Keratinocyte (primary cell): ENCODE results near the gene ERMP1. TPM values are rescaled to one million over a fixed set of nuclear protein-coding genes. Genes with fewer than 3 reads are reported as not detected.

ENCODE experiments used
- DNase-seq: peaks from one replicate; pipeline ENCODE4 v3.0.0-alpha.2; 2011; ENCODE audit warnings: low read depth, missing footprints, low spot score
- FAIRE-seq: peaks from 2 replicates; lab custom pipeline; 2011; peaks lifted over from hg19 to GRCh38; lab: Jason Lieb, UNC
- H2AFZ ChIP-seq: 2 replicates; pipeline ENCODE4 v1.6.0; 2012; ENCODE audit warnings: low read length, control low read depth, inconsistent platforms; ENCODE audit not compliant: control insufficient read depth
- H3K27ac ChIP-seq: 2 replicates; pipeline ENCODE4 v1.5.1; 2011; ENCODE audit warnings: low read length; ENCODE audit not compliant: control insufficient read depth, insufficient read depth
- H3K27me3 ChIP-seq: 3 replicates; pipeline ENCODE4 v1.6.0; 2011; ENCODE audit warnings: low read length; ENCODE audit not compliant: control insufficient read depth, insufficient read depth; ENCODE audit errors: extremely low read depth
- H3K36me3 ChIP-seq, 2 experiments: 2 replicates in 1 of 2; 3 replicates in 1 of 2; pipeline ENCODE4 v1.5.1; 2011; ENCODE audit warnings: low read length in 2 of 2, mild to moderate bottlenecking in 1 of 2; ENCODE audit not compliant: control insufficient read depth in 2 of 2, insufficient read depth in 2 of 2; ENCODE audit errors: extremely low read depth in 1 of 2
- H3K4me1 ChIP-seq: 3 replicates; pipeline ENCODE4 v1.5.1; 2011; ENCODE audit warnings: low read length; ENCODE audit not compliant: control insufficient read depth, insufficient read depth; ENCODE audit errors: extremely low read depth
- H3K4me2 ChIP-seq: 3 replicates; pipeline ENCODE4 v1.6.0; 2011; ENCODE audit warnings: low read depth, low read length; ENCODE audit not compliant: control insufficient read depth, insufficient read depth; ENCODE audit errors: extremely low read depth
- H3K4me3 ChIP-seq, 3 experiments: fragments of 200-600 bp in 1 of 3; sonication (generic) in 1 of 3; 2 replicates in 2 of 3; 3 replicates in 1 of 3; pipeline ENCODE4 v1.5.1; 2011 to 2016; ENCODE audit warnings: low read length in 3 of 3, mild to moderate bottlenecking in 3 of 3, control low read depth in 2 of 3, inconsistent platforms in 1 of 3, low read depth in 1 of 3, mixed read lengths in 1 of 3, mixed run types in 1 of 3, moderate library complexity in 1 of 3; ENCODE audit not compliant: control insufficient read depth in 2 of 3, insufficient read depth in 2 of 3; ENCODE audit errors: extremely low read depth in 1 of 3
- H3K79me2 ChIP-seq: 2 replicates; pipeline ENCODE4 v1.6.0; 2012; ENCODE audit warnings: low read length; ENCODE audit not compliant: control insufficient read depth, insufficient read depth
- H3K9ac ChIP-seq: 3 replicates; pipeline ENCODE4 v1.6.0; 2011; ENCODE audit warnings: low read length; ENCODE audit not compliant: control insufficient read depth, insufficient read depth; ENCODE audit errors: extremely low read depth
- H3K9me1 ChIP-seq: 3 replicates; pipeline ENCODE4 v1.6.0; 2011; ENCODE audit warnings: low read length; ENCODE audit not compliant: control insufficient read depth, insufficient read depth; ENCODE audit errors: extremely low read depth
- H3K9me3 ChIP-seq: 2 replicates; pipeline ENCODE4 v1.5.1; 2012; ENCODE audit warnings: low read depth, low read length; ENCODE audit not compliant: control insufficient read depth
- H4K20me1 ChIP-seq: 3 replicates; pipeline ENCODE4 v1.6.0; 2011; ENCODE audit warnings: low read length; ENCODE audit not compliant: control insufficient read depth, insufficient read depth; ENCODE audit errors: extremely low read depth
- CTCF ChIP-seq, 3 experiments: IDR thresholded peaks in 1 of 3; conservative IDR thresholded peaks in 1 of 3; optimal IDR thresholded peaks in 1 of 3; 2 replicates in 2 of 3; 3 replicates in 1 of 3; pipeline versions ENCODE3 to v1.5.1; 2011; ENCODE audit warnings: low read length in 3 of 3, mild to moderate bottlenecking in 3 of 3, moderate library complexity in 2 of 3, control low read depth in 1 of 3, inconsistent platforms in 1 of 3; ENCODE audit not compliant: insufficient read depth in 2 of 3; ENCODE audit errors: extremely low read depth in 1 of 3
- EZH2 ChIP-seq: IDR thresholded peaks from one replicate; pipeline ENCODE4 v1.6.1; 2012; ENCODE audit warnings: inconsistent platforms, mild to moderate bottlenecking, low read length, moderate library complexity
- dilution Hi-C: fragments of 300-500 bp; cut with MboI; formaldehyde crosslinking; loops from one replicate; pipeline ENCODE4 v1.7.0; 2020; ENCODE audit warnings: low sequenced_read_pairs; ENCODE audit not compliant: extremely low pct_ligation_motif_present
- polyA plus RNA-seq, 5 experiments: library from polyadenylated mRNA; depleted of rRNA in 3 of 5; stranded (reverse) in 3 of 5; stranded (forward) in 1 of 5; unstranded in 1 of 5; fragments of >200 nt; gene quantifications; 1 replicate in 1 of 5; 2 replicates in 3 of 5; 3 replicates in 1 of 5; pipeline versions ENCODE4 v1.2.1 to v1.2.3, GENCODE V29; 2011 to 2012; ENCODE audit warnings: missing spikeins in 2 of 5, low read depth in 1 of 5, low replicate concordance in 1 of 5

The ERMP1 gene
- polyA plus RNA-seq, 1 donor (not counting 4 experiments of a cell fraction or from before 2014, with no cell fraction given), result 27.0 TPM

GRCh38 chr9:5791870-5792269 lies 41.0 kb downstream of the ERMP1 start:
- Histone ChIP-seq H3K27me3 (no peaks in the 10 kb centered on the region), H3K9ac (no peak overlapping the region), H3K9me1 (no peaks in the 10 kb centered on the region), H2AFZ (no peak overlapping the region), H3K36me3 (peaks cover 2 to 3% of the 10 kb centered on the region in 2 experiments), H3K79me2 (no peaks in the 10 kb centered on the region), H3K9me3 (no peaks in the 10 kb centered on the region), H4K20me1 (no peaks in the 10 kb centered on the region), H3K27ac (no peak overlapping the region), H3K4me1 (no peaks in the 10 kb centered on the region), H3K4me3 (no peak overlapping the region), H3K4me2 (no peak overlapping the region)
- dilution Hi-C loops, result no loop called here
- TF ChIP-seq CTCF (optimal IDR thresholded peaks at IDR 0.05 in 1 of 3, IDR thresholded peaks at IDR 0.05 in 1 of 3, conservative IDR thresholded peaks at IDR 0.05 in 1 of 3; ENCODE audit: extremely low read depth in 1 of 3, insufficient read depth in 2 of 3, low read length in 3 of 3) (no peak), EZH2 (no peak)
- no peak for DNase-seq
- FAIRE-seq, result no peak

GRCh38 chr9:5790923-5791322 lies 42.0 kb downstream of the ERMP1 start:
- FAIRE-seq (no peak), DNase-seq (no peak)
- dilution Hi-C loops, result no loop called here
- Histone ChIP-seq H3K27ac (no peak overlapping the region), H3K36me3 (peaks cover 6 to 8% of the 10 kb centered on the region in 2 experiments), H4K20me1 (no peaks in the 10 kb centered on the region), H3K9me1 (no peaks in the 10 kb centered on the region), H3K27me3 (no peaks in the 10 kb centered on the region), H3K79me2 (no peaks in the 10 kb centered on the region), H2AFZ (no peak overlapping the region), H3K4me3 (no peak overlapping the region), H3K4me1 (no peaks in the 10 kb centered on the region), H3K4me2 (no peak overlapping the region), H3K9me3 (no peaks in the 10 kb centered on the region), H3K9ac (no peak overlapping the region)
- TF ChIP-seq CTCF (optimal IDR thresholded peaks at IDR 0.05 in 1 of 3, IDR thresholded peaks at IDR 0.05 in 1 of 3, conservative IDR thresholded peaks at IDR 0.05 in 1 of 3; ENCODE audit: extremely low read depth in 1 of 3, insufficient read depth in 2 of 3, low read length in 3 of 3) (no peak), EZH2 (no peak)
